Prostate gland (tissue), 2 donors: ENCODE measurements around the gene GABBR2. TPM values are rescaled to one million over a fixed set of nuclear protein-coding genes. Genes with fewer than 3 reads are reported as not detected.

Source experiments
- DNase-seq: peaks from one replicate; pipeline ENCODE4 v3.0.0-alpha.2; 2019; ENCODE audit warnings: low spot score
- H3K27ac ChIP-seq, 2 donors: fragments of 200-600 bp; sonication (generic); 2 replicates each; pipeline ENCODE4 v1.5.1; 2017 to 2019
- H3K27me3 ChIP-seq: fragments of 200-600 bp; sonication (generic); replicated peaks from 2 replicates; pipeline ENCODE4 v1.5.1; 2019; ENCODE audit not compliant: insufficient read depth
- H3K36me3 ChIP-seq, 2 donors: fragments of 200-600 bp; sonication (generic); 1 replicate in 1 of 2; 2 replicates in 1 of 2; pipeline versions ENCODE4 v1.5.1 to v1.8.1; 2017 to 2019
- H3K4me1 ChIP-seq: fragments of 200-600 bp; sonication (generic); replicated peaks from 2 replicates; pipeline ENCODE4 v1.5.1; 2019
- H3K4me3 ChIP-seq, 2 donors: fragments of 200-600 bp; sonication (generic); 2 replicates each; pipeline ENCODE4 v1.5.1; 2017 to 2019
- H3K9me3 ChIP-seq: fragments of 200-600 bp; sonication (generic); 2 replicates; pipeline ENCODE4 v1.5.1; 2017
- CTCF ChIP-seq, 4 experiments: fragments of 200-600 bp in 2 of 4; fragments of 450-650 bp in 2 of 4; sonication (generic) in 2 of 4; IDR thresholded peaks; 1 replicate in 3 of 4; 2 replicates in 1 of 4; pipeline ENCODE4 v1.5.1; 2016 to 2019; ENCODE audit warnings: antibody characterized with exemption in 4 of 4, mild to moderate bottlenecking in 2 of 4, moderate library complexity in 2 of 4
- POLR2A ChIP-seq: fragments of 450-650 bp; IDR thresholded peaks from one replicate; pipeline ENCODE4 v1.6.1; 2016; ENCODE audit warnings: antibody characterized with exemption, mild to moderate bottlenecking
- POLR2AphosphoS5 ChIP-seq: sonication (generic); formaldehyde crosslinking; IDR thresholded peaks from one replicate; pipeline ENCODE4 v1.6.1; 2017; ENCODE audit warnings: antibody characterized with exemption
- WGBS: methylation state at CpG from one replicate; pipeline ENCODE4 v1.1.5; 2018; 5-methylcytosine and 5-hydroxymethylcytosine counted together
- intact Hi-C: fragments of 100-400 bp; cut with DNase I; formaldehyde crosslinking; loops from one replicate; pipeline ENCODE4 v1.14.2; 2022
- total RNA-seq, 2 donors: library from RNA; depleted of rRNA; stranded (reverse); fragments of >200 nt; gene quantifications; one replicate each; pipeline ENCODE4 v1.1.0, GENCODE V29; 2016

The GABBR2 gene
- total RNA-seq, 2 donors from 2014 or later: 0.97 TPM; not detected in 1

- no peaks in the 10 kb centered on the region for H3K9me3 ChIP-seq
- TF ChIP-seq POLR2A: no peak
- no peak for TF ChIP-seq POLR2AphosphoS5
- TF ChIP-seq CTCF (IDR thresholded peaks at IDR 0.05): no peak
- no peak for DNase-seq
- intact Hi-C loops: no loop called here
- no peaks in the 10 kb centered on the region for H3K36me3 ChIP-seq
- no peaks in the 10 kb centered on the region for H3K4me1 ChIP-seq
- 95% methylated on average over 1 of the region's 1 CpG for WGBS
- H3K4me3 ChIP-seq: no peak overlapping the region
- H3K27ac ChIP-seq: no peak overlapping the region
- H3K27me3 ChIP-seq: no peaks in the 10 kb centered on the region
Measured at GRCh38 chr9:98379572-98379971, 329.2 kb downstream of the GABBR2 start.

DNA sequence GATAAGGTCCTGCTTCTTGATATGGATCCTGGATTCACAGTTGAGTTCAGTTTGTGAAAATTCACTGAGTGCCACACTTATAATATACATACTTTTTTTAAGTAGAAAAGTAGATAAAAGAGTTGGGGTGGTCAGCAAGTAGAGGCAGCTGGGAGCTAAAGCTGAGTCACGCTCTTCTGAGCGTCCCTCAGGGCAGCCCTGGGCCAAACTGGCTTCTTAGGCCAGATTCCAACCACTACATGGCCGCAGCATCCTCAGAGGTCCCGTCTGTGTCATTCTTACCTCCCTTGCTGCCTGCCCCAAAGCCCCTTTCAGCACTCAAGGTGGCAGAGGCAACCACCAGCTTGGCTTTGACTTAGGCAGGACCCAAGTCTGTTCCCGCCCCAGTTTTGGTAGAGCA is 329.9 kb downstream of the GABBR2 start:
- no peaks in the 10 kb centered on the region for H3K36me3 ChIP-seq
- H3K27ac ChIP-seq: no peak overlapping the region
- no peaks in the 10 kb centered on the region for H3K4me1 ChIP-seq
- H3K4me3 ChIP-seq: no peak overlapping the region
- intact Hi-C loops: no loop called here
- no peak for DNase-seq
- WGBS: 85% methylated on average over 5 of the region's 5 CpGs
- H3K27me3 ChIP-seq: no peaks in the 10 kb centered on the region
- no peaks in the 10 kb centered on the region for H3K9me3 ChIP-seq
- no peak for TF ChIP-seq CTCF (IDR thresholded peaks at IDR 0.05)
- no peak for TF ChIP-seq POLR2A
- TF ChIP-seq POLR2AphosphoS5: no peak

GRCh38 chr9:98378206-98378780 is 330.4 kb downstream of the GABBR2 start:
- no peaks in the 10 kb centered on the region for H3K4me1 ChIP-seq
- intact Hi-C loops: no loop called here
- no peaks in the 10 kb centered on the region for H3K9me3 ChIP-seq
- H3K27me3 ChIP-seq: peaks cover under 1% of the 10 kb centered on the region
- WGBS: 92% methylated on average over 8 of the region's 8 CpGs
- TF ChIP-seq POLR2A (no peak), CTCF (IDR thresholded peaks at IDR 0.05) (no peak), POLR2AphosphoS5 (no peak)
- H3K36me3 ChIP-seq: no peaks in the 10 kb centered on the region
- no peak overlapping the region for H3K27ac ChIP-seq
- no peak for DNase-seq
- H3K4me3 ChIP-seq: no peak overlapping the region

GRCh38 chr9:98375138-98375726 is 333.5 kb downstream of the GABBR2 start:
- H3K27me3 ChIP-seq: peaks cover 2% of the 10 kb centered on the region
- DNase-seq: no peak
- 91% methylated on average over 3 of the region's 3 CpGs for WGBS
- H3K4me3 ChIP-seq: no peak overlapping the region
- H3K9me3 ChIP-seq: no peaks in the 10 kb centered on the region
- TF ChIP-seq CTCF (IDR thresholded peaks at IDR 0.05) (no peak), POLR2A (no peak), POLR2AphosphoS5 (no peak)
- H3K27ac ChIP-seq: no peak overlapping the region
- H3K36me3 ChIP-seq: no peaks in the 10 kb centered on the region
- no peaks in the 10 kb centered on the region for H3K4me1 ChIP-seq
- intact Hi-C loops: no loop called here

GRCh38 chr9:98374385-98375051 is 334.2 kb downstream of the GABBR2 start:
- H3K9me3 ChIP-seq: no peaks in the 10 kb centered on the region
- 57% methylated on average over 10 of the region's 10 CpGs for WGBS

More at GRCh38 chr9:98374385-98375051, 334.2 kb downstream of the GABBR2 start:
- Histone ChIP-seq H3K36me3 (no peaks in the 10 kb centered on the region), H3K27me3 (peaks cover 2% of the 10 kb centered on the region), H3K27ac (no peak overlapping the region), H3K4me3 (no peak overlapping the region), H3K4me1 (no peaks in the 10 kb centered on the region)
- intact Hi-C loops: no loop called here
- TF ChIP-seq CTCF (IDR thresholded peaks at IDR 0.05) (no peak), POLR2AphosphoS5 (no peak), POLR2A (no peak)
- no peak for DNase-seq
